Hepatocyte (in vitro differentiated cells): ENCODE results near the gene SIN3B. TPM values are rescaled to one million over a fixed set of nuclear protein-coding genes. Genes with fewer than 3 reads are reported as not detected.

ENCODE experiments used
- DNase-seq: peaks from one replicate; pipeline ENCODE4 v3.0.0-alpha.2; 2016; ENCODE audit warnings: low spot score
- H2AFZ ChIP-seq: fragments of 200-600 bp; sonication (generic); 2 replicates; pipeline ENCODE4 v1.6.0; 2016; ENCODE audit warnings: antibody characterized with exemption, mild to moderate bottlenecking
- H3K27ac ChIP-seq: fragments of 200-600 bp; sonication (generic); 2 replicates; pipeline ENCODE4 v1.5.1; 2016; ENCODE audit warnings: mild to moderate bottlenecking
- H3K27me3 ChIP-seq: fragments of 200-600 bp; sonication (generic); 2 replicates; pipeline ENCODE4 v1.6.1; 2016
- H3K36me3 ChIP-seq: fragments of 200-600 bp; sonication (generic); replicated peaks from 2 replicates; pipeline ENCODE4 v1.5.1; 2016; ENCODE audit warnings: low read depth; ENCODE audit not compliant: insufficient read depth
- H3K4me1 ChIP-seq: fragments of 200-600 bp; sonication (generic); 2 replicates; pipeline ENCODE4 v1.5.1; 2016; ENCODE audit warnings: mild to moderate bottlenecking, moderate library complexity; ENCODE audit not compliant: insufficient read depth
- H3K4me2 ChIP-seq: fragments of 200-600 bp; sonication (generic); 2 replicates; pipeline ENCODE4 v1.6.0; 2016
- H3K4me3 ChIP-seq: fragments of 200-600 bp; sonication (generic); 2 replicates; pipeline ENCODE4 v1.5.1; 2016; ENCODE audit warnings: mild to moderate bottlenecking
- H3K79me2 ChIP-seq: fragments of 200-600 bp; sonication (generic); 2 replicates; pipeline ENCODE4 v1.6.0; 2017; ENCODE audit warnings: mild to moderate bottlenecking
- H3K9me2 ChIP-seq: fragments of 200-600 bp; sonication (generic); replicated peaks from 2 replicates; pipeline ENCODE4 v1.6.0; 2017; ENCODE audit warnings: mild to moderate bottlenecking; ENCODE audit not compliant: insufficient read depth
- H3K9me3 ChIP-seq: fragments of 200-600 bp; sonication (generic); 2 replicates; pipeline ENCODE4 v1.5.1; 2016; ENCODE audit warnings: low read depth, mild to moderate bottlenecking
- H4K20me1 ChIP-seq: fragments of 200-600 bp; sonication (generic); 2 replicates; pipeline ENCODE4 v1.6.0; 2016; ENCODE audit warnings: mild to moderate bottlenecking; ENCODE audit not compliant: insufficient read depth, poor library complexity, severe bottlenecking
- EZH2 ChIP-seq: fragments of 200-600 bp; sonication (generic); IDR thresholded peaks from 2 replicates; pipeline ENCODE4 v1.6.1; 2016; ENCODE audit warnings: antibody characterized with exemption, mild to moderate bottlenecking, borderline replicate concordance
- EZH2phosphoT487 ChIP-seq: fragments of 200-600 bp; sonication (generic); IDR thresholded peaks from one replicate; pipeline ENCODE4 v1.6.1; 2018; ENCODE audit warnings: antibody characterized with exemption, mild to moderate bottlenecking, low read depth, moderate library complexity; ENCODE audit not compliant: unreplicated experiment, severe bottlenecking
- WGBS: methylation state at CpG from one replicate; pipeline ENCODE4 v1.1.6; 2016; ENCODE audit warnings: low lambda C conversion rate; ENCODE audit errors: missing lambda C conversion rate; 5-methylcytosine and 5-hydroxymethylcytosine counted together
- polyA plus RNA-seq: library from polyadenylated mRNA; unstranded; fragments of >200 nt; fragmentation: Nextera tagmentation; extraction: Ambion mirVana; gene quantifications from 2 replicates; pipeline ENCODE4 v1.2.1, GENCODE V29; 2016
- small RNA-seq: library from RNA; depleted of rRNA; stranded (forward); fragments of <200 nt; gene quantifications from one replicate; pipeline ENCODE3, GENCODE V24; 2014
- total RNA-seq: library from RNA; depleted of rRNA; stranded (reverse); fragments of >200 nt; gene quantifications from 2 replicates; pipeline ENCODE4 v1.2.3, GENCODE V29; 2014
- TF ChIP-seq, protein P1 (sequence below): fragments of 200-600 bp; sonication (generic); IDR thresholded peaks from 2 replicates; pipeline ENCODE4 v1.5.1; 2016; ENCODE audit warnings: antibody characterized with exemption, mild to moderate bottlenecking; ENCODE audit not compliant: poor library complexity

SIN3B gene
- total and polyA plus RNA-seq, 2 experiments from 2014 or later = 17.0 to 21.9 TPM

DNA sequence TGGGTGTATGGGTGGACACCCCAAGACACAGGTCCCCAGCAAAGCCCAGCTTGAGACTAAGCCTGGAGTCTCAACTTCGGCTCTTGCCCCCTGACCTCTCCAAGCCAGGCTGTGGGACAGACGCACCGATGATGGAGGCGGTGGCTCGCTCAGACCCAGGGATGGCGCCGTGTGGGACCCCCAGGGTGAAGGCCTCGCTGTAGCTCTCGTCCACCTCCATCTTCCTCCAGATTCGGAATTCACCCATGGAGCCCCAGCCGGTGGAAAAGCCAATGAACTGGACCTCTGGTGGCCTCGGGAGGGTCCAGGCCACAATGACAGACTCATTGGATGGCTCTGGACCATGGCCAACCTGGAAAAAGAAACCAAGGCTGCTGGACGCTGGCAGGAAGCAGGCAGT, 98.7 kb downstream of the SIN3B start:
- Histone ChIP-seq H3K27me3 (no peaks in the 10 kb centered on the region), H3K4me1 (no peaks in the 10 kb centered on the region), H3K36me3 (no peaks in the 10 kb centered on the region), H3K27ac (no peak overlapping the region), H3K4me3 (no peak overlapping the region), H3K4me2 (no peak overlapping the region), H3K9me2 (no peaks in the 10 kb centered on the region), H2AFZ (no peak overlapping the region), H3K79me2 (no peaks in the 10 kb centered on the region), H3K9me3 (no peaks in the 10 kb centered on the region), H4K20me1 (no peaks in the 10 kb centered on the region)
- 93% methylated on average over 13 of the region's 13 CpGs for WGBS
- DNase-seq = no peak
- TF ChIP-seq EZH2phosphoT487 (no peak), EZH2 (no peak)
- TF ChIP-seq, protein P1, sequence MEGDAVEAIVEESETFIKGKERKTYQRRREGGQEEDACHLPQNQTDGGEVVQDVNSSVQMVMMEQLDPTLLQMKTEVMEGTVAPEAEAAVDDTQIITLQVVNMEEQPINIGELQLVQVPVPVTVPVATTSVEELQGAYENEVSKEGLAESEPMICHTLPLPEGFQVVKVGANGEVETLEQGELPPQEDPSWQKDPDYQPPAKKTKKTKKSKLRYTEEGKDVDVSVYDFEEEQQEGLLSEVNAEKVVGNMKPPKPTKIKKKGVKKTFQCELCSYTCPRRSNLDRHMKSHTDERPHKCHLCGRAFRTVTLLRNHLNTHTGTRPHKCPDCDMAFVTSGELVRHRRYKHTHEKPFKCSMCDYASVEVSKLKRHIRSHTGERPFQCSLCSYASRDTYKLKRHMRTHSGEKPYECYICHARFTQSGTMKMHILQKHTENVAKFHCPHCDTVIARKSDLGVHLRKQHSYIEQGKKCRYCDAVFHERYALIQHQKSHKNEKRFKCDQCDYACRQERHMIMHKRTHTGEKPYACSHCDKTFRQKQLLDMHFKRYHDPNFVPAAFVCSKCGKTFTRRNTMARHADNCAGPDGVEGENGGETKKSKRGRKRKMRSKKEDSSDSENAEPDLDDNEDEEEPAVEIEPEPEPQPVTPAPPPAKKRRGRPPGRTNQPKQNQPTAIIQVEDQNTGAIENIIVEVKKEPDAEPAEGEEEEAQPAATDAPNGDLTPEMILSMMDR = no peak

DNA sequence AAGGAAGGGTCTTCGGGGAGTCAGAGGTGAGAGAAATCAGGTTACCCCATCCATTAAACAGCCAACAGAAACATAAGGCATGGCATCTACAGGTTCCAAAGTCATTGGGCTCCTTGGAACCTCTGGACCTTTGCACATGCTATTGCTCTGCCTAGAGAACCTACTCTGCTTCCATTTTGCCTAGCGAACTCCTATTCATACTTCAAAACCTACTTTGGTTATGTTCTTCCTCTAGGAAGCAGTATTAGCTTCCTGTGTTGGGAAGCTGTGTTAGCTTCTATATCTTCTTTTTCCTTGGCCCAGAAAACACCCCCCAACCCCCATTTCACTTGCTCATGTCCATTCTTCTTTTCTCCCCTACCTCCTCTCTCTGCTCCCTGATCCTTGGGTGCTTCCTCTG, 99.2 kb downstream of the SIN3B start:
- H3K36me3 ChIP-seq = no peaks in the 10 kb centered on the region
- 100% methylated on average over 2 of the region's 2 CpGs for WGBS
- no peaks in the 10 kb centered on the region for H3K27me3 ChIP-seq
- no peak overlapping the region for H3K4me2 ChIP-seq
- H3K4me3 ChIP-seq = no peak overlapping the region
- H2AFZ ChIP-seq = no peak overlapping the region
- H4K20me1 ChIP-seq = no peaks in the 10 kb centered on the region
- TF ChIP-seq EZH2 (no peak), EZH2phosphoT487 (no peak)
- TF ChIP-seq, protein P1 = no peak
- H3K9me2 ChIP-seq = no peaks in the 10 kb centered on the region
- H3K4me1 ChIP-seq = no peaks in the 10 kb centered on the region
- no peaks in the 10 kb centered on the region for H3K9me3 ChIP-seq
- no peaks in the 10 kb centered on the region for H3K79me2 ChIP-seq
- H3K27ac ChIP-seq = no peak overlapping the region
- DNase-seq = no peak

DNA sequence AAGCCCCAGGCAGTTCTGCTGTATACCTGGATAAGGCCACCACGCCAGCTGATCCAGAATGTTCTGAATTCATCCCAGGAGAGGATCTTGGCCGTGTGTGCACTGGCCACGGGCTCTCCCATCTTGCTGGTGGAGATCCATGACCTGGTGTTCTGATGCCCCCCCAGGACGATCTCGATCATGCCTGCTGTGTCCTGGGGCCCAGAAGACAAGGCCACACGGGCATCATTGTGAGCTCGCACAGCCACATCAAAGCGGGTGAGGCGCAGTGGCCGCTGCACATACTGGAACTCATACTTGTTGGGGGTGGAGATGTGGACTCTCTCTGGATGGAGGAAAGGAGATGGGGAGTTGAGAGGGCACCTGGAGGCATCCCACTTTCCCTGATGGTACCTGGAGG, 99.7 kb downstream of the SIN3B start:
- no peak for DNase-seq
- H3K36me3 ChIP-seq = no peaks in the 10 kb centered on the region
- H3K27ac ChIP-seq = no peak overlapping the region
- no peak overlapping the region for H2AFZ ChIP-seq
- H3K4me1 ChIP-seq = no peaks in the 10 kb centered on the region
- H3K4me2 ChIP-seq = no peak overlapping the region
- no peaks in the 10 kb centered on the region for H3K27me3 ChIP-seq
- no peaks in the 10 kb centered on the region for H3K79me2 ChIP-seq
- H3K9me2 ChIP-seq = no peaks in the 10 kb centered on the region
- TF ChIP-seq EZH2phosphoT487 (no peak), EZH2 (no peak)
- TF ChIP-seq, protein P1 = no peak
- H3K9me3 ChIP-seq = no peaks in the 10 kb centered on the region
- WGBS = 98% methylated on average over 10 of the region's 10 CpGs
- H3K4me3 ChIP-seq = no peak overlapping the region
- no peaks in the 10 kb centered on the region for H4K20me1 ChIP-seq

Small RNA genes within 50 kb of the gene (small RNA-seq; reads per million reads assigned to genes)
- not detected for gene AC008737.3
- gene RN7SL823P = not detected
- not detected for gene RN7SL835P

Other genes with a start within 250 kb of the SIN3B start
- gene MED26, start 201.2 kb upstream of the SIN3B start, total RNA-seq = 4.9 and 6.6 TPM in 2 replicates
- gene MED26, start 201.2 kb upstream of the SIN3B start, polyA plus RNA-seq = 7.8 and 8.0 TPM in 2 replicates
- 141 and 154 TPM in 2 replicates for gene SMIM7, start 169.3 kb upstream of the SIN3B start, total RNA-seq
- 99.2 and 105 TPM in 2 replicates for gene SMIM7, start 169.3 kb upstream of the SIN3B start, polyA plus RNA-seq
- gene TMEM38A, start 168.3 kb upstream of the SIN3B start, total RNA-seq = 10.2 and 10.6 TPM in 2 replicates
- gene TMEM38A, start 168.3 kb upstream of the SIN3B start, polyA plus RNA-seq = 9.3 and 10.9 TPM in 2 replicates
- gene NWD1, start 109.6 kb upstream of the SIN3B start, total RNA-seq = 0.07 and 0.12 TPM in 2 replicates
- gene NWD1, start 109.6 kb upstream of the SIN3B start, polyA plus RNA-seq = 0.01 TPM in 1 of 2 replicates, not detected in the other
- 0.12 and 0.13 TPM in 2 replicates for gene F2RL3, start 59.6 kb downstream of the SIN3B start, total RNA-seq
- 0.08 and 0.57 TPM in 2 replicates for gene F2RL3, start 59.6 kb downstream of the SIN3B start, polyA plus RNA-seq
- gene CPAMD8, start 197.4 kb downstream of the SIN3B start, total RNA-seq = 9.3 and 17.6 TPM in 2 replicates
- gene CPAMD8, start 197.4 kb downstream of the SIN3B start, polyA plus RNA-seq = 7.9 and 8.7 TPM in 2 replicates
- gene HAUS8, start 246.1 kb downstream of the SIN3B start, total RNA-seq = 2.8 and 6.3 TPM in 2 replicates
- gene HAUS8, start 246.1 kb downstream of the SIN3B start, polyA plus RNA-seq = 5.5 and 8.5 TPM in 2 replicates
- 29.1 and 32.4 TPM in 2 replicates for gene MYO9B, start 246.4 kb downstream of the SIN3B start, total RNA-seq
- 29.3 and 29.9 TPM in 2 replicates for gene MYO9B, start 246.4 kb downstream of the SIN3B start, polyA plus RNA-seq